HG02852 (cell line): Measurements from ENCODE around the gene VAMP2.

ENCODE experiments used
- ATAC-seq: cut with Tn5 transposase; IDR thresholded peaks from one replicate; pipeline ENCODE4 v1.9.1; 2021; ENCODE audit warnings: mild to moderate bottlenecking, moderate library complexity; ENCODE audit not compliant: unreplicated experiment

VAMP2 gene

GRCh38 chr17:8143581-8144400 lies 19.0 kb downstream of the VAMP2 start:
- no peak for ATAC-seq

- no peak for ATAC-seq
Observed at GRCh38 chr17:8142887-8143580, 19.7 kb downstream of the VAMP2 start.

- no peak for ATAC-seq
Observed at GRCh38 chr17:8142158-8142886, 20.4 kb downstream of the VAMP2 start.

GRCh38 chr17:8141741-8142140 lies 21.0 kb downstream of the VAMP2 start:
- no peak for ATAC-seq

GRCh38 chr17:8141045-8141444 lies 21.7 kb downstream of the VAMP2 start:
- ATAC-seq = no peak

- no peak for ATAC-seq
Observed at GRCh38 chr17:8140065-8141029, 22.4 kb downstream of the VAMP2 start.

GRCh38 chr17:8138672-8139371 lies 23.9 kb downstream of the VAMP2 start:
- ATAC-seq = peak; percentile 80

- no peak for ATAC-seq
Observed at GRCh38 chr17:8138374-8138671, 24.4 kb downstream of the VAMP2 start.

GRCh38 chr17:8137645-8138373 lies 24.9 kb downstream of the VAMP2 start:
- no peak for ATAC-seq

- no peak for ATAC-seq
Observed at GRCh38 chr17:8133941-8134340, 28.8 kb downstream of the VAMP2 start.

GRCh38 chr17:8133399-8133798 lies 29.3 kb downstream of the VAMP2 start:
- ATAC-seq = no peak

- no peak for ATAC-seq
Observed at GRCh38 chr17:8131844-8132441, 30.8 kb downstream of the VAMP2 start.

- no peak for ATAC-seq
Observed at GRCh38 chr17:8128125-8128784, 34.5 kb downstream of the VAMP2 start.

- ATAC-seq = peak; percentile 37
Observed at GRCh38 chr17:8126491-8127066, 36.2 kb downstream of the VAMP2 start.

- ATAC-seq = peak; percentile 3
Observed at GRCh38 chr17:8125947-8126490, 36.7 kb downstream of the VAMP2 start.

- no peak for ATAC-seq
Observed at GRCh38 chr17:8125154-8125946, 37.4 kb downstream of the VAMP2 start.
